HepG2 (cell line): ENCODE data around the gene AHNAK. TPM values are rescaled to one million over a fixed set of nuclear protein-coding genes. Genes with fewer than 3 reads are reported as not detected.

Source experiments
- CHD4 ChIP-seq: fragments of 200-600 bp; sonication (generic); IDR thresholded peaks from 2 replicates; pipeline ENCODE4 v1.7.0; 2017; ENCODE audit warnings: mild to moderate bottlenecking, low read length, borderline replicate concordance
- DBP ChIP-seq: sonication (generic); formaldehyde crosslinking; IDR thresholded peaks from 2 replicates; pipeline ENCODE4 v1.4.0; 2020; ENCODE audit warnings: missing genetic modification reagents; ENCODE audit errors: not compliant biosample characterization
- FOXO1 ChIP-seq: sonication (generic); formaldehyde crosslinking; IDR thresholded peaks from 2 replicates; pipeline ENCODE4 v1.4.0; 2020; ENCODE audit warnings: missing genetic modification reagents
- HCFC1 ChIP-seq: fragments of 150-350 bp; IDR thresholded peaks from 2 replicates; pipeline ENCODE4 v1.6.1; 2014; ENCODE audit warnings: low read depth, low read length
- HOXD1 ChIP-seq: sonication (generic); formaldehyde crosslinking; IDR thresholded peaks from 2 replicates; pipeline ENCODE4 v1.5.0; 2020; ENCODE audit warnings: missing genetic modification reagents
- JUNB ChIP-seq: sonication (generic); formaldehyde crosslinking; IDR thresholded peaks from 2 replicates; pipeline ENCODE4 v1.8.0; 2022; ENCODE audit warnings: missing genetic modification reagents, mild to moderate bottlenecking, borderline replicate concordance
- SETDB1 ChIP-seq: sonication (generic); formaldehyde crosslinking; IDR thresholded peaks from 2 replicates; pipeline ENCODE4 v1.5.1; 2020; ENCODE audit warnings: missing genetic modification reagents, mild to moderate bottlenecking, borderline replicate concordance
- SMARCE1 ChIP-seq: fragments of 450-650 bp; IDR thresholded peaks from 2 replicates; pipeline ENCODE4 v1.6.1; 2017; ENCODE audit warnings: borderline replicate concordance
- SP140L ChIP-seq: sonication (generic); formaldehyde crosslinking; IDR thresholded peaks from 2 replicates; pipeline ENCODE4 v1.4.0; 2020; ENCODE audit warnings: missing genetic modification reagents, borderline replicate concordance
- ZBTB7B ChIP-seq: sonication (generic); formaldehyde crosslinking; IDR thresholded peaks from 2 replicates; pipeline ENCODE4 v1.4.0; 2020; ENCODE audit warnings: missing genetic modification reagents
- ZFP36 ChIP-seq: fragments of 150-350 bp; IDR thresholded peaks from 2 replicates; pipeline ENCODE4 v1.6.1; 2018; ENCODE audit warnings: borderline replicate concordance, low read length, low read depth; ENCODE audit not compliant: partially characterized antibody
- ZNF205 ChIP-seq: IDR thresholded peaks from 2 replicates; pipeline ENCODE4 v1.6.1; 2018; ENCODE audit warnings: missing biosample characterization, missing genetic modification reagents
- ZNF280B ChIP-seq: sonication (generic); formaldehyde crosslinking; IDR thresholded peaks from 2 replicates; pipeline ENCODE4 v1.5.0; 2020; ENCODE audit warnings: missing genetic modification reagents, mild to moderate bottlenecking, borderline replicate concordance
- ZNF430 ChIP-seq: sonication (generic); formaldehyde crosslinking; IDR thresholded peaks from 2 replicates; pipeline ENCODE4 v1.9.0; 2021; ENCODE audit warnings: mild to moderate bottlenecking, missing genetic modification reagents
- ZNF749 ChIP-seq: sonication (generic); formaldehyde crosslinking; IDR thresholded peaks from 2 replicates; pipeline ENCODE4 v1.8.0; 2022; ENCODE audit warnings: mild to moderate bottlenecking, missing genetic modification reagents, moderate library complexity, borderline replicate concordance
- polyA plus RNA-seq, 8 experiments: library from polyadenylated mRNA; depleted of rRNA in 3 of 8; stranded (reverse) in 7 of 8; unstranded in 1 of 8; fragments of >200 nt; fragmentation: Illumina TruSeq in 4 of 8; extraction: Trizol in 4 of 8; gene quantifications; 2 replicates each; pipeline versions ENCODE4 v1.2.1 to v1.2.3, GENCODE V29; 2011 to 2016; ENCODE audit warnings: low read depth in 4 of 8, missing spikeins in 1 of 8, mixed read lengths in 1 of 8; ENCODE audit not compliant: insufficient read depth in 1 of 8
- total RNA-seq, 5 experiments: library from RNA; depleted of rRNA; stranded (reverse); fragments of >200 nt; fragmentation: Illumina TruSeq; extraction: Trizol; gene quantifications; 2 replicates each; pipeline ENCODE4 v1.2.3, GENCODE V29; 2016; ENCODE audit warnings: low read depth in 1 of 5
- TF ChIP-seq, protein P1 (sequence below): sonication (generic); formaldehyde crosslinking; IDR thresholded peaks from 2 replicates; pipeline ENCODE4 v1.4.0; 2020; ENCODE audit warnings: missing genetic modification reagents, borderline replicate concordance
- TF ChIP-seq, protein P2 (sequence below): IDR thresholded peaks from 2 replicates; pipeline ENCODE4 v1.6.1; 2016; ENCODE audit warnings: missing compliant biosample characterization, missing genetic modification reagents, borderline replicate concordance
- TF ChIP-seq, protein P3 (sequence below): fragments of 450-650 bp; IDR thresholded peaks from 2 replicates; pipeline ENCODE4 v1.6.1; 2017; ENCODE audit warnings: mild to moderate bottlenecking

The AHNAK gene
- total and polyA plus RNA-seq, 2 of the 13 experiments (the other 11 are each of a cell fraction or from before 2014, with no cell fraction given), result 23.4 to 25.0 TPM

- TF ChIP-seq, protein P1, sequence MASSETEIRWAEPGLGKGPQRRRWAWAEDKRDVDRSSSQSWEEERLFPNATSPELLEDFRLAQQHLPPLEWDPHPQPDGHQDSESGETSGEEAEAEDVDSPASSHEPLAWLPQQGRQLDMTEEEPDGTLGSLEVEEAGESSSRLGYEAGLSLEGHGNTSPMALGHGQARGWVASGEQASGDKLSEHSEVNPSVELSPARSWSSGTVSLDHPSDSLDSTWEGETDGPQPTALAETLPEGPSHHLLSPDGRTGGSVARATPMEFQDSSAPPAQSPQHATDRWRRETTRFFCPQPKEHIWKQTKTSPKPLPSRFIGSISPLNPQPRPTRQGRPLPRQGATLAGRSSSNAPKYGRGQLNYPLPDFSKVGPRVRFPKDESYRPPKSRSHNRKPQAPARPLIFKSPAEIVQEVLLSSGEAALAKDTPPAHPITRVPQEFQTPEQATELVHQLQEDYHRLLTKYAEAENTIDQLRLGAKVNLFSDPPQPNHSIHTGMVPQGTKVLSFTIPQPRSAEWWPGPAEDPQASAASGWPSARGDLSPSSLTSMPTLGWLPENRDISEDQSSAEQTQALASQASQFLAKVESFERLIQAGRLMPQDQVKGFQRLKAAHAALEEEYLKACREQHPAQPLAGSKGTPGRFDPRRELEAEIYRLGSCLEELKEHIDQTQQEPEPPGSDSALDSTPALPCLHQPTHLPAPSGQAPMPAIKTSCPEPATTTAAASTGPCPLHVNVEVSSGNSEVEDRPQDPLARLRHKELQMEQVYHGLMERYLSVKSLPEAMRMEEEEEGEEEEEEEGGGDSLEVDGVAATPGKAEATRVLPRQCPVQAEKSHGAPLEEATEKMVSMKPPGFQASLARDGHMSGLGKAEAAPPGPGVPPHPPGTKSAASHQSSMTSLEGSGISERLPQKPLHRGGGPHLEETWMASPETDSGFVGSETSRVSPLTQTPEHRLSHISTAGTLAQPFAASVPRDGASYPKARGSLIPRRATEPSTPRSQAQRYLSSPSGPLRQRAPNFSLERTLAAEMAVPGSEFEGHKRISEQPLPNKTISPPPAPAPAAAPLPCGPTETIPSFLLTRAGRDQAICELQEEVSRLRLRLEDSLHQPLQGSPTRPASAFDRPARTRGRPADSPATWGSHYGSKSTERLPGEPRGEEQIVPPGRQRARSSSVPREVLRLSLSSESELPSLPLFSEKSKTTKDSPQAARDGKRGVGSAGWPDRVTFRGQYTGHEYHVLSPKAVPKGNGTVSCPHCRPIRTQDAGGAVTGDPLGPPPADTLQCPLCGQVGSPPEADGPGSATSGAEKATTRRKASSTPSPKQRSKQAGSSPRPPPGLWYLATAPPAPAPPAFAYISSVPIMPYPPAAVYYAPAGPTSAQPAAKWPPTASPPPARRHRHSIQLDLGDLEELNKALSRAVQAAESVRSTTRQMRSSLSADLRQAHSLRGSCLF, result no peak
- TF ChIP-seq, protein P2, sequence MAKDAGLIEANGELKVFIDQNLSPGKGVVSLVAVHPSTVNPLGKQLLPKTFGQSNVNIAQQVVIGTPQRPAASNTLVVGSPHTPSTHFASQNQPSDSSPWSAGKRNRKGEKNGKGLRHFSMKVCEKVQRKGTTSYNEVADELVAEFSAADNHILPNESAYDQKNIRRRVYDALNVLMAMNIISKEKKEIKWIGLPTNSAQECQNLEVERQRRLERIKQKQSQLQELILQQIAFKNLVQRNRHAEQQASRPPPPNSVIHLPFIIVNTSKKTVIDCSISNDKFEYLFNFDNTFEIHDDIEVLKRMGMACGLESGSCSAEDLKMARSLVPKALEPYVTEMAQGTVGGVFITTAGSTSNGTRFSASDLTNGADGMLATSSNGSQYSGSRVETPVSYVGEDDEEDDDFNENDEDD (CRISPR knock-in tag), result peak; percentile 24; the same call in 1 of the 2 replicates
- TF ChIP-seq SMARCE1 (no peak), SETDB1 (CRISPR knock-in tag) (no peak), ZFP36 (no peak), ZNF280B (CRISPR knock-in tag) (no peak), SP140L (CRISPR knock-in tag) (no peak), HOXD1 (CRISPR knock-in tag) (no peak), HCFC1 (no peak), DBP (CRISPR knock-in tag) (no peak), FOXO1 (CRISPR knock-in tag) (peak; percentile 85), ZBTB7B (CRISPR knock-in tag) (no peak), ZNF430 (peak; percentile 69; the same call in 1 of the 2 replicates), JUNB (CRISPR knock-in tag) (no peak), ZNF749 (no peak), ZNF205 (CRISPR knock-in tag) (no peak), CHD4 (no peak)
- TF ChIP-seq, protein P3, sequence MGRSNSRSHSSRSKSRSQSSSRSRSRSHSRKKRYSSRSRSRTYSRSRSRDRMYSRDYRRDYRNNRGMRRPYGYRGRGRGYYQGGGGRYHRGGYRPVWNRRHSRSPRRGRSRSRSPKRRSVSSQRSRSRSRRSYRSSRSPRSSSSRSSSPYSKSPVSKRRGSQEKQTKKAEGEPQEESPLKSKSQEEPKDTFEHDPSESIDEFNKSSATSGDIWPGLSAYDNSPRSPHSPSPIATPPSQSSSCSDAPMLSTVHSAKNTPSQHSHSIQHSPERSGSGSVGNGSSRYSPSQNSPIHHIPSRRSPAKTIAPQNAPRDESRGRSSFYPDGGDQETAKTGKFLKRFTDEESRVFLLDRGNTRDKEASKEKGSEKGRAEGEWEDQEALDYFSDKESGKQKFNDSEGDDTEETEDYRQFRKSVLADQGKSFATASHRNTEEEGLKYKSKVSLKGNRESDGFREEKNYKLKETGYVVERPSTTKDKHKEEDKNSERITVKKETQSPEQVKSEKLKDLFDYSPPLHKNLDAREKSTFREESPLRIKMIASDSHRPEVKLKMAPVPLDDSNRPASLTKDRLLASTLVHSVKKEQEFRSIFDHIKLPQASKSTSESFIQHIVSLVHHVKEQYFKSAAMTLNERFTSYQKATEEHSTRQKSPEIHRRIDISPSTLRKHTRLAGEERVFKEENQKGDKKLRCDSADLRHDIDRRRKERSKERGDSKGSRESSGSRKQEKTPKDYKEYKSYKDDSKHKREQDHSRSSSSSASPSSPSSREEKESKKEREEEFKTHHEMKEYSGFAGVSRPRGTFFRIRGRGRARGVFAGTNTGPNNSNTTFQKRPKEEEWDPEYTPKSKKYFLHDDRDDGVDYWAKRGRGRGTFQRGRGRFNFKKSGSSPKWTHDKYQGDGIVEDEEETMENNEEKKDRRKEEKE, result no peak
Measured at GRCh38 chr11:62508336-62509058, 38.1 kb downstream of the AHNAK start (continued).
